ENCODE data around the gene JAGN1.

DNA sequence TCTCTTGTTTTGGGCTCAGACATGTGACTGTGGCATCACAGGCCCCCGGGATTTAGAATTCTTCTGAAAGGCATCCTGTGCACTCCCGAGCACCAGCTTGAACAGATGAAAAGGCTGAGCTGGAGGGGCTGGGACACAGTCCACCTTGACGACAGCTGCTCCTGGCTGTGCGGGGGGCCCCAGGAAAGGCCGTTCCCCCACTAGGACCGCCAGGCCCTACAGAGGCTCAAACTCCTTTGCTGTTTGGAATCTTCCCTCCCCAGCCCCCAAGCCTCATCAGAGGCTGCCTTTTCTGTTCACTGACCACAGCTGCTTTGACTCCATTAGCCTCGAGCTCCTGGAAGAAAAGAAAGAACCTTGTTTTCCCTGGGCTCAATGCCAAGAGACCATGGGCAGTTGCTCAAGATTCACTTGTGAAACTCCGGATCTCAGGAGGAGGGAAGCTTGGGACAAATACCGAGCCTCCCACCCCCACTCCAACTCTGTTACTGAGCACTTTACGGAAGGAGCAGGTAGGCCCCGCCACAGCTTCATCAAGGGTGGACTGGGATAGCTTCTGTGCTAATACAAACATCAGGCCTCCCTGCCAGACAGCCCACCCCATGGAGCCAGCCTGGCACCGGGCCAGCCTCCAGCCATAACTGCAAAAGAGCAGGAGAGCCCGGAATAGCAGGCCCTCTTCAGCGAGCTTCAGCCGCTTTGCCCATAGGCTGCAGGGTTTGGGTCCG is 26.0 kb upstream of the JAGN1 start:
- no peak for TF ChIP-seq EZH2 (IDR thresholded peaks at IDR 0.05)
- TF ChIP-seq POLR2AphosphoS5 (IDR thresholded peaks at IDR 0.05; ENCODE audit: borderline replicate concordance, low read depth, low read length): no peak
- no peak for TF ChIP-seq FOXP2 (optimal IDR thresholded peaks at IDR 0.05; ENCODE audit: control extremely low read depth, extremely low read length, insufficient read depth)
